HepG2 (cell line): ENCODE measurements around the gene TMEM219. TPM values are rescaled to one million over a fixed set of nuclear protein-coding genes. Genes with fewer than 3 reads are reported as not detected.

Experiments
- ARNTL ChIP-seq: sonication (generic); formaldehyde crosslinking; IDR thresholded peaks from 2 replicates; pipeline ENCODE4 v1.4.0; 2020; ENCODE audit warnings: mild to moderate bottlenecking, missing genetic modification reagents
- BORCS8-MEF2B ChIP-seq: sonication (generic); formaldehyde crosslinking; IDR thresholded peaks from 2 replicates; pipeline ENCODE4 v1.8.0; 2022; ENCODE audit warnings: mild to moderate bottlenecking, missing genetic modification reagents
- GABPA ChIP-seq, 2 experiments: IDR thresholded peaks; 2 replicates each; pipeline ENCODE4 v1.6.1; 2011 to 2016; ENCODE audit warnings: low read depth in 2 of 2, low read length in 1 of 2, missing biosample characterization in 1 of 2, missing genetic modification characterization in 1 of 2
- MAF1 ChIP-seq: sonication (generic); formaldehyde crosslinking; IDR thresholded peaks from 2 replicates; pipeline ENCODE4 v1.5.0; 2020; ENCODE audit warnings: missing genetic modification reagents, borderline replicate concordance
- NFKB2 ChIP-seq: sonication (generic); formaldehyde crosslinking; IDR thresholded peaks from 2 replicates; pipeline ENCODE4 v1.4.0; 2020; ENCODE audit warnings: missing genetic modification reagents, borderline replicate concordance
- NR3C1 ChIP-seq: sonication (generic); formaldehyde crosslinking; IDR thresholded peaks from 2 replicates; pipeline ENCODE4 v1.4.0; 2020; ENCODE audit warnings: missing genetic modification reagents
- RFXANK ChIP-seq: IDR thresholded peaks from 2 replicates; pipeline ENCODE4 v1.6.1; 2016
- THAP11 ChIP-seq: IDR thresholded peaks from 2 replicates; pipeline ENCODE4 v1.6.1; 2016; ENCODE audit warnings: missing biosample characterization, missing genetic modification reagents
- YEATS4 ChIP-seq: sonication (generic); formaldehyde crosslinking; IDR thresholded peaks from 2 replicates; pipeline ENCODE4 v1.4.0; 2020; ENCODE audit warnings: missing genetic modification reagents, borderline replicate concordance
- ZBTB7A ChIP-seq: sonication (generic); formaldehyde crosslinking; IDR thresholded peaks from 2 replicates; pipeline ENCODE4 v1.8.0; 2022; ENCODE audit warnings: mild to moderate bottlenecking, missing genetic modification reagents
- ZC3H13 ChIP-seq: sonication (generic); formaldehyde crosslinking; IDR thresholded peaks from 2 replicates; pipeline ENCODE4 v1.8.1; 2023; ENCODE audit warnings: mild to moderate bottlenecking, missing genetic modification reagents, moderate library complexity
- ZNF501 ChIP-seq: sonication (generic); formaldehyde crosslinking; IDR thresholded peaks from 2 replicates; pipeline ENCODE4 v1.5.1; 2020; ENCODE audit warnings: mild to moderate bottlenecking, moderate library complexity, missing genetic modification reagents
- ZNF563 ChIP-seq: sonication (generic); formaldehyde crosslinking; IDR thresholded peaks from 2 replicates; pipeline ENCODE4 v1.8.0; 2022; ENCODE audit warnings: mild to moderate bottlenecking, moderate library complexity, missing genetic modification reagents
- polyA plus RNA-seq, 8 experiments: library from polyadenylated mRNA; depleted of rRNA in 3 of 8; stranded (reverse) in 7 of 8; unstranded in 1 of 8; fragments of >200 nt; fragmentation: Illumina TruSeq in 4 of 8; extraction: Trizol in 4 of 8; gene quantifications; 2 replicates each; pipeline versions ENCODE4 v1.2.1 to v1.2.3, GENCODE V29; 2011 to 2016; ENCODE audit warnings: low read depth in 4 of 8, missing spikeins in 1 of 8, mixed read lengths in 1 of 8; ENCODE audit not compliant: insufficient read depth in 1 of 8
- total RNA-seq, 5 experiments: library from RNA; depleted of rRNA; stranded (reverse); fragments of >200 nt; fragmentation: Illumina TruSeq; extraction: Trizol; gene quantifications; 2 replicates each; pipeline ENCODE4 v1.2.3, GENCODE V29; 2016; ENCODE audit warnings: low read depth in 1 of 5
- TF ChIP-seq, protein P1 (sequence below): sonication (generic); formaldehyde crosslinking; conservative IDR thresholded peaks from 2 replicates; pipeline ENCODE4 v1.4.0; 2020; ENCODE audit warnings: mild to moderate bottlenecking, missing genetic modification reagents, moderate library complexity

Gene TMEM219
- total and polyA plus RNA-seq, 2 of the 13 experiments (the other 11 are each of a cell fraction or from before 2014, with no cell fraction given), result 105 to 115 TPM

DNA sequence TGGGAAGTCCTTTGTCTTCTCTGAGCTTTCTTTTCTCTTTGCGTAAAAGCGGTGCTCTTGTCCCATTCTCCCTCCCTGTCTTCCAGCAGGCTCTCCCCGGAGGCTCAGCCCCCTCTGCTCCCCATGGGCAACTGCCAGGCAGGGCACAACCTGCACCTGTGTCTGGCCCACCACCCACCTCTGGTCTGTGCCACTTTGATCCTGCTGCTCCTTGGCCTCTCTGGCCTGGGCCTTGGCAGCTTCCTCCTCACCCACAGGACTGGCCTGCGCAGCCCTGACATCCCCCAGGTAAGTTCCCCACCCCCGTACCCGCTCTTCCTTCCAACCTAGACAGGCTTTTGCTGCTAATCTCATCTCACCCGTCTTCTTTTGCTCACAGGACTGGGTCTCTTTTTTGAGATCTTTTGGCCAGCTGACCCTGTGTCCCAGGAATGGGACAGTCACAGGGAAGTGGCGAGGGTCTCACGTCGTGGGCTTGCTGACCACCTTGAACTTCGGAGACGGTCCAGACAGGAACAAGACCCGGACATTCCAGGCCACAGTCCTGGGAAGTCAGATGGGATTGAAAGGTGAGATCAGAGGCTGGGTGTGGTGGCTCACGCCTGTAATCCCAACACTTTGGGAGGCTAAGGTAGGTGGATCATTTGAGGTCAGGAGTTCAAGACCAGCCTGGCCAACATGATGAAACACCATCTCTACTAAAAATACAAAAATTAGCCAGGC lies 1.3 kb downstream of the TMEM219 start (continued):
- TF ChIP-seq, protein P1, sequence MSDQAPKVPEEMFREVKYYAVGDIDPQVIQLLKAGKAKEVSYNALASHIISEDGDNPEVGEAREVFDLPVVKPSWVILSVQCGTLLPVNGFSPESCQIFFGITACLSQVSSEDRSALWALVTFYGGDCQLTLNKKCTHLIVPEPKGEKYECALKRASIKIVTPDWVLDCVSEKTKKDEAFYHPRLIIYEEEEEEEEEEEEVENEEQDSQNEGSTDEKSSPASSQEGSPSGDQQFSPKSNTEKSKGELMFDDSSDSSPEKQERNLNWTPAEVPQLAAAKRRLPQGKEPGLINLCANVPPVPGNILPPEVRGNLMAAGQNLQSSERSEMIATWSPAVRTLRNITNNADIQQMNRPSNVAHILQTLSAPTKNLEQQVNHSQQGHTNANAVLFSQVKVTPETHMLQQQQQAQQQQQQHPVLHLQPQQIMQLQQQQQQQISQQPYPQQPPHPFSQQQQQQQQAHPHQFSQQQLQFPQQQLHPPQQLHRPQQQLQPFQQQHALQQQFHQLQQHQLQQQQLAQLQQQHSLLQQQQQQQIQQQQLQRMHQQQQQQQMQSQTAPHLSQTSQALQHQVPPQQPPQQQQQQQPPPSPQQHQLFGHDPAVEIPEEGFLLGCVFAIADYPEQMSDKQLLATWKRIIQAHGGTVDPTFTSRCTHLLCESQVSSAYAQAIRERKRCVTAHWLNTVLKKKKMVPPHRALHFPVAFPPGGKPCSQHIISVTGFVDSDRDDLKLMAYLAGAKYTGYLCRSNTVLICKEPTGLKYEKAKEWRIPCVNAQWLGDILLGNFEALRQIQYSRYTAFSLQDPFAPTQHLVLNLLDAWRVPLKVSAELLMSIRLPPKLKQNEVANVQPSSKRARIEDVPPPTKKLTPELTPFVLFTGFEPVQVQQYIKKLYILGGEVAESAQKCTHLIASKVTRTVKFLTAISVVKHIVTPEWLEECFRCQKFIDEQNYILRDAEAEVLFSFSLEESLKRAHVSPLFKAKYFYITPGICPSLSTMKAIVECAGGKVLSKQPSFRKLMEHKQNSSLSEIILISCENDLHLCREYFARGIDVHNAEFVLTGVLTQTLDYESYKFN (CRISPR knock-in tag), result 0 out of 2 replicates have a peak, but pooled peaks have one; percentile 4
- no peak for TF ChIP-seq ZC3H13 (CRISPR knock-in tag)
- TF ChIP-seq ZNF563 (CRISPR knock-in tag), result no peak
- TF ChIP-seq BORCS8-MEF2B (CRISPR knock-in tag), result no peak
- no peak for TF ChIP-seq NR3C1 (CRISPR knock-in tag)
- TF ChIP-seq ZNF501 (CRISPR knock-in tag), result peak; percentile 19; the same call in 1 of the 2 replicates
- TF ChIP-seq RFXANK (CRISPR knock-in tag), result no peak
- TF ChIP-seq ZBTB7A (CRISPR knock-in tag), result peak; percentile 81
- TF ChIP-seq NFKB2 (CRISPR knock-in tag), result peak; percentile 75; the same call in 1 of the 2 replicates
- TF ChIP-seq MAF1 (CRISPR knock-in tag), result 0 out of 2 replicates have a peak, but pooled peaks have one; percentile 24
- no peak for TF ChIP-seq YEATS4 (CRISPR knock-in tag)
- 0 out of 2 replicates have a peak, but pooled peaks have one; percentile 31 for TF ChIP-seq ARNTL
- no peak for TF ChIP-seq GABPA (IDR thresholded peaks at IDR 0.05; ENCODE audit: low read depth, low read length)
- 0 out of 2 replicates have a peak, but pooled peaks have one; percentile 5 for TF ChIP-seq GABPA (CRISPR knock-in tag; IDR thresholded peaks at IDR 0.05; ENCODE audit: low read depth)
- TF ChIP-seq THAP11 (CRISPR knock-in tag), result 0 out of 2 replicates have a peak, but pooled peaks have one; percentile 10
